Neural cell (in vitro differentiated cells): ENCODE data around the gene APOM. TPM values are rescaled to one million over a fixed set of nuclear protein-coding genes. Genes with fewer than 3 reads are reported as not detected.

Experiments
- H2AFZ ChIP-seq: fragments of 200-600, 300-800 bp; sonication (generic), shearing (Covaris generic); 2 replicates; pipeline ENCODE4 v1.6.0; 2014; ENCODE audit warnings: low read depth, mild to moderate bottlenecking, antibody characterized with exemption, low read length, moderate library complexity
- H3F3A ChIP-seq: fragments of 200-600 bp; shearing (Covaris generic); 2 replicates; pipeline ENCODE4 v1.6.1; 2016; ENCODE audit warnings: mild to moderate bottlenecking, moderate library complexity, mixed read lengths, antibody characterized with exemption, low read length; ENCODE audit not compliant: insufficient read depth, poor library complexity, severe bottlenecking
- H3K27ac ChIP-seq: fragments of 200-600, 300-800 bp; sonication (generic), shearing (Covaris generic); 2 replicates; pipeline ENCODE4 v1.5.1; 2014; ENCODE audit warnings: mild to moderate bottlenecking, low read length, moderate library complexity
- H3K27me3 ChIP-seq: fragments of 300-800, 200-600 bp; sonication (generic), shearing (Covaris generic); 2 replicates; pipeline ENCODE4 v1.6.0; 2014; ENCODE audit warnings: mild to moderate bottlenecking, low read depth, low read length, moderate library complexity; ENCODE audit not compliant: insufficient read depth
- H3K36me3 ChIP-seq: fragments of 300-800, 200-600 bp; sonication (generic), shearing (Covaris generic); 2 replicates; pipeline ENCODE4 v1.5.1; 2014; ENCODE audit warnings: mild to moderate bottlenecking, antibody characterized with exemption, low read length, moderate library complexity; ENCODE audit not compliant: insufficient read depth
- H3K4me2 ChIP-seq: fragments of 300-800, 200-600 bp; sonication (generic), shearing (Covaris generic); 2 replicates; pipeline ENCODE4 v1.6.0; 2014; ENCODE audit warnings: mild to moderate bottlenecking, low read length
- H3K4me3 ChIP-seq: fragments of 300-800, 200-600 bp; sonication (generic), shearing (Covaris generic); 2 replicates; pipeline ENCODE4 v1.5.1; 2014; ENCODE audit warnings: mild to moderate bottlenecking, low read length, moderate library complexity
- H3K79me2 ChIP-seq: fragments of 200-600 bp; shearing (Covaris generic); replicated peaks from 2 replicates; pipeline ENCODE4 v1.6.0; 2014; ENCODE audit warnings: mild to moderate bottlenecking, low read length, moderate library complexity; ENCODE audit not compliant: insufficient read depth
- H3K9ac ChIP-seq: fragments of 300-800, 200-600 bp; sonication (generic), shearing (Covaris generic); 2 replicates; pipeline ENCODE4 v1.6.1; 2016; ENCODE audit warnings: mild to moderate bottlenecking, low read length, mixed read lengths
- H3K9me2 ChIP-seq: fragments of 200-600 bp; shearing (Covaris generic); 2 replicates; pipeline ENCODE4 v1.6.1; 2016; ENCODE audit warnings: mild to moderate bottlenecking, low read length, mixed read lengths; ENCODE audit not compliant: insufficient read depth
- H3K9me3 ChIP-seq: fragments of 200-600, 300-800 bp; sonication (generic), shearing (Covaris generic); 2 replicates; pipeline ENCODE4 v1.6.1; 2016; ENCODE audit warnings: mild to moderate bottlenecking, mixed run types, low read length, moderate library complexity, mixed read lengths
- H4K20me1 ChIP-seq: fragments of 200-600 bp; shearing (Covaris generic); 2 replicates; pipeline ENCODE4 v1.6.1; 2016; ENCODE audit warnings: mild to moderate bottlenecking, mixed run types; ENCODE audit not compliant: insufficient read depth
- CTCF ChIP-seq: fragments of 450-650 bp; IDR thresholded peaks from 2 replicates; pipeline ENCODE4 v1.5.1; 2014; ENCODE audit warnings: antibody characterized with exemption, mild to moderate bottlenecking, moderate library complexity; ENCODE audit not compliant: poor library complexity, severe bottlenecking
- EP300 ChIP-seq: fragments of 450-650 bp; conservative IDR thresholded peaks from 2 replicates; pipeline ENCODE4 v1.6.1; 2014; ENCODE audit warnings: antibody characterized with exemption, mild to moderate bottlenecking, moderate library complexity; ENCODE audit not compliant: poor library complexity, severe bottlenecking
- EZH2 ChIP-seq: fragments of 200-600, 300-800 bp; shearing (Covaris generic), sonication (generic); IDR thresholded peaks from 2 replicates; pipeline ENCODE4 v1.6.1; 2014; ENCODE audit warnings: antibody characterized with exemption, low read length, borderline replicate concordance, mild to moderate bottlenecking; ENCODE audit not compliant: insufficient read depth, poor library complexity, severe bottlenecking
- MXI1 ChIP-seq: fragments of 450-650 bp; conservative IDR thresholded peaks from 2 replicates; pipeline ENCODE4 v1.6.1; 2014; ENCODE audit warnings: antibody characterized with exemption, mild to moderate bottlenecking; ENCODE audit not compliant: poor library complexity, severe bottlenecking
- POLR2AphosphoS5 ChIP-seq: IDR thresholded peaks from 2 replicates; pipeline ENCODE4 v1.6.1; 2012
- RAD21 ChIP-seq: fragments of 450-650 bp; conservative IDR thresholded peaks from 2 replicates; pipeline ENCODE4 v1.6.1; 2014; ENCODE audit warnings: antibody characterized with exemption, mild to moderate bottlenecking, moderate library complexity
- REST ChIP-seq: IDR thresholded peaks from 2 replicates; pipeline ENCODE4 v1.6.1; 2012; ENCODE audit warnings: borderline replicate concordance
- SMC3 ChIP-seq: fragments of 450-650 bp; conservative IDR thresholded peaks from 2 replicates; pipeline ENCODE4 v1.6.1; 2014; ENCODE audit warnings: antibody characterized with exemption, mild to moderate bottlenecking, moderate library complexity; ENCODE audit not compliant: poor library complexity
- TAF1 ChIP-seq: IDR thresholded peaks from 2 replicates; pipeline ENCODE4 v1.6.1; 2012; ENCODE audit warnings: low read depth
- polyA plus RNA-seq: library from polyadenylated mRNA; depleted of rRNA; stranded (reverse); fragments of >200 nt; gene quantifications from 2 replicates; pipeline ENCODE4 v1.2.3, GENCODE V29; 2014

The APOM gene
- polyA plus RNA-seq, 1 donor from 2014 or later = 4.4 TPM

DNA sequence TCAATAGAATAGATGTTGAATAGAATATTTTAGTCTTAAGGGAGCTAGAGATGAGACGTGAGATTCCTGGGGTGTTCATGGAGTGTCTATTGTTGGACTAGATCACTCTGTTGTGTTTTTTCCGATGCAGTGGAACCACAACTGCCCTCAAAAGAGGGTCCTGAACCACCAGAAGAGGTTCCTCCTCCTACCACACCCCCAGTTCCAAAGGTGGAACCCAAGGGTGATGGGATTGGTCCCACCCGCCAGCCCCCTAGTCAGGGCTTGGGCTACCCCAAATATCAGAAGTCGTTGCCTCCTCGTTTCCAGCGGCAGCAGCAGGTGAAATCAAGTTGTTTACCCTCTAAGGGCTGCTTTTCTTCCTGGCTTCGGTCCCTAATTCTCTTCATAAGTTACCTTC, 26.7 kb upstream of the APOM start:
- H3K4me3 ChIP-seq = no peak overlapping the region
- H3K9me3 ChIP-seq = no peaks in the 10 kb centered on the region
- no peak overlapping the region for H2AFZ ChIP-seq
- H3F3A ChIP-seq = no peaks in the 10 kb centered on the region
- TF ChIP-seq EZH2 = no peak
- no peak for TF ChIP-seq POLR2AphosphoS5
- no peak overlapping the region for H3K9ac ChIP-seq
- H4K20me1 ChIP-seq = no peaks in the 10 kb centered on the region
- H3K36me3 ChIP-seq = peaks cover 5% of the 10 kb centered on the region
- no peak overlapping the region for H3K27ac ChIP-seq
- H3K4me2 ChIP-seq = no peak overlapping the region
- H3K9me2 ChIP-seq = no peaks in the 10 kb centered on the region
- peaks cover 19% of the 10 kb centered on the region for H3K79me2 ChIP-seq
- no peaks in the 10 kb centered on the region for H3K27me3 ChIP-seq

DNA sequence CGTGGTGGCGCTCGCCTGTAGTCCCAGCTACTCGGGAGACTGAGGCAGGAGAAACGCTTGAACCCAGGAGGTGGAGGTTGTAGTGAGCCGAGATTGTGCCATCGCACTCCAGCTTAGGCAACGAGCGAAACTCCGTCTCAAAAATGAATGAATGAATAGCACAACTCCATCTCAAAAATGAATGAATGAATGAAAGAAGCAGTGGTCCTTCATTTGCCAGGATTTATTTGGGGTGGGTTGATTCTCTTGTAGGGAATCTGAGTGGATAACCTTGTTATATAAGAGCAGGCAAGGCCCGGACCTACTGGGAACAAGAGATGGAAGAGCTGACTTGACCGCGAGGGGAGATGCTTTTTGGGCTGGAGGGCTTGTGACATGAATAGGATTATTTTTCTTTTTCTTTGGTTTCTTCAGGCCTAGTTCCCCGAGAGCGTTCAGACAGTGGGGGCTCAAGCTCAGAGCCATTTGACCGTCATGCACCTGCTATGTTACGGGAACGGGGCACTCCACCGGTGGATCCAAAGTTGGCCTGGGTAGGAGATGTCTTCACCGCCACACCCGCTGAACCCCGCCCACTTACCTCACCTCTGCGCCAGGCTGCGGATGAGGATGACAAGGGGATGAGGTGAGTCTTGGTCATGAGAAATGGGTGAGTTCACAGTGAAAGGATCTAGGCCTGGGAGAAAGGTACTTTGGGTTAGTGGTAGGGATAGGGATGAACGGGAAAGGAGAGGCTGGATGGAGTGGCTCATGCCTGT, 25.3 kb upstream of the APOM start:
- H3K79me2 ChIP-seq = peaks cover 15% of the 10 kb centered on the region
- H3K9me3 ChIP-seq = no peaks in the 10 kb centered on the region
- no peak overlapping the region for H3K9ac ChIP-seq
- H3K27ac ChIP-seq = no peak overlapping the region
- H3K36me3 ChIP-seq = peaks cover 5% of the 10 kb centered on the region
- H2AFZ ChIP-seq = no peak overlapping the region
- no peak overlapping the region for H3K4me2 ChIP-seq
- H4K20me1 ChIP-seq = no peaks in the 10 kb centered on the region
- H3K9me2 ChIP-seq = no peaks in the 10 kb centered on the region
- no peak for TF ChIP-seq EZH2
- TF ChIP-seq MXI1 = no peak
- TF ChIP-seq SMC3 = no peak
- H3K4me3 ChIP-seq = no peak overlapping the region
- no peaks in the 10 kb centered on the region for H3K27me3 ChIP-seq
- H3F3A ChIP-seq = no peaks in the 10 kb centered on the region

GRCh38 chr6:31631209-31631608, 24.5 kb upstream of the APOM start:
- Histone ChIP-seq H3K9me2 (no peaks in the 10 kb centered on the region), H4K20me1 (no peaks in the 10 kb centered on the region), H3K36me3 (no peaks in the 10 kb centered on the region), H3K4me2 (no peak overlapping the region), H3K9ac (no peak overlapping the region), H2AFZ (no peak overlapping the region), H3F3A (no peaks in the 10 kb centered on the region), H3K9me3 (no peaks in the 10 kb centered on the region), H3K27ac (no peak overlapping the region), H3K4me3 (no peak overlapping the region), H3K27me3 (no peaks in the 10 kb centered on the region), H3K79me2 (peaks cover 9% of the 10 kb centered on the region)
- TF ChIP-seq EP300 = no peak
- no peak for TF ChIP-seq CTCF
- no peak for TF ChIP-seq MXI1
- TF ChIP-seq RAD21 = no peak
- TF ChIP-seq SMC3 = no peak
- no peak for TF ChIP-seq TAF1
- TF ChIP-seq REST = no peak
- no peak for TF ChIP-seq EZH2
- no peak for TF ChIP-seq POLR2AphosphoS5
